ENCODE data around the gene ARID4B. TPM values are rescaled to one million over a fixed set of nuclear protein-coding genes. Genes with fewer than 3 reads are reported as not detected.

ARID4B gene
- total RNA-seq, 4 donors from 2014 or later = 11.5 to 18.8 (median 16.5) TPM

GRCh38 chr1:235297579-235297978 lies 30.4 kb downstream of the ARID4B start:
- H3K4me1 ChIP-seq = peaks cover 35 to 40% of the 10 kb centered on the region in 2 donors
- H3K27me3 ChIP-seq = no peaks in the 10 kb centered on the region
- TF ChIP-seq POLR2A (IDR thresholded peaks at IDR 0.05) = no peak
- TF ChIP-seq CTCF (IDR thresholded peaks at IDR 0.05 in 4 of 5, conservative IDR thresholded peaks at IDR 0.05 in 1 of 5) = no peak
- H3K9me3 ChIP-seq = no peaks in the 10 kb centered on the region
- intact Hi-C loops (cut with DNase I; ENCODE audit: low total_unique reads) = no loop called here
- DNase-seq = no peak
- in situ Hi-C loops (cut with MboI; ENCODE audit: low sequenced_read_pairs in 4 of 4) = no loop called here
- H3K4me3 ChIP-seq = no peak overlapping the region
- no peak for ATAC-seq
- H3K27ac ChIP-seq = no peak overlapping the region
- H3K36me3 ChIP-seq = no peaks in the 10 kb centered on the region

GRCh38 chr1:235296729-235297128 lies 31.2 kb downstream of the ARID4B start:
- no peak for ATAC-seq
- intact Hi-C loops (cut with DNase I; ENCODE audit: low total_unique reads) = no loop called here
- H3K4me1 ChIP-seq = peaks cover 38 to 44% of the 10 kb centered on the region in 2 donors

GRCh38 chr1:235295902-235296350 lies 32.1 kb downstream of the ARID4B start:
- no peaks in the 10 kb centered on the region for H3K9me3 ChIP-seq
- intact Hi-C loops (cut with DNase I; ENCODE audit: low total_unique reads) = no loop called here
- H3K27me3 ChIP-seq = no peaks in the 10 kb centered on the region
- in situ Hi-C loops (cut with MboI; ENCODE audit: low sequenced_read_pairs in 4 of 4) = no loop called here
- peaks cover 40 to 51% of the 10 kb centered on the region in 2 donors for H3K4me1 ChIP-seq
- no peaks in the 10 kb centered on the region for H3K36me3 ChIP-seq
- TF ChIP-seq CTCF (IDR thresholded peaks at IDR 0.05 in 4 of 5, conservative IDR thresholded peaks at IDR 0.05 in 1 of 5) = no peak
- no peak for TF ChIP-seq POLR2A (IDR thresholded peaks at IDR 0.05)
- DNase-seq (peak in 1 of 2 donors; percentile 16), ATAC-seq (peak; percentile 66 to 90)
- H3K4me3 ChIP-seq = no peak overlapping the region
- peak overlapping the region in 3 of 4 donors; percentile 30 to 66 (median 38) for H3K27ac ChIP-seq

More at GRCh38 chr1:235296729-235297128, 31.2 kb downstream of the ARID4B start:
- DNase-seq = no peak
- no peaks in the 10 kb centered on the region for H3K27me3 ChIP-seq
- no peak overlapping the region for H3K4me3 ChIP-seq
- H3K9me3 ChIP-seq = no peaks in the 10 kb centered on the region
- in situ Hi-C loops (cut with MboI; ENCODE audit: low sequenced_read_pairs in 4 of 4) = no loop called here
- TF ChIP-seq CTCF (IDR thresholded peaks at IDR 0.05 in 4 of 5, conservative IDR thresholded peaks at IDR 0.05 in 1 of 5) (no peak), POLR2A (IDR thresholded peaks at IDR 0.05) (no peak)
- no peaks in the 10 kb centered on the region for H3K36me3 ChIP-seq
- H3K27ac ChIP-seq = no peak overlapping the region

- DNase-seq (no peak), ATAC-seq (no peak)
- intact Hi-C loops (cut with DNase I; ENCODE audit: low total_unique reads) (no loop called here), in situ Hi-C loops (cut with MboI; ENCODE audit: low sequenced_read_pairs in 4 of 4) (no loop called here)
- H3K27me3 ChIP-seq = no peaks in the 10 kb centered on the region
- H3K9me3 ChIP-seq = no peaks in the 10 kb centered on the region
- peaks cover 49 to 68% of the 10 kb centered on the region in 2 donors for H3K4me1 ChIP-seq
- H3K4me3 ChIP-seq = no peak overlapping the region
- H3K36me3 ChIP-seq = no peaks in the 10 kb centered on the region
- H3K27ac ChIP-seq = no peak overlapping the region
- TF ChIP-seq POLR2A (IDR thresholded peaks at IDR 0.05) = no peak
- no peak for TF ChIP-seq CTCF (IDR thresholded peaks at IDR 0.05 in 4 of 5, conservative IDR thresholded peaks at IDR 0.05 in 1 of 5)
Observed at GRCh38 chr1:235293322-235293942, 34.5 kb downstream of the ARID4B start.
